Astrocyte of the cerebellum (primary cell): ENCODE measurements around the gene NUMA1.

ENCODE experiments used
- DNase-seq: peaks from one replicate; pipeline ENCODE4 v3.0.0-alpha.2; 2011; ENCODE audit warnings: low read depth
- H3K4me3 ChIP-seq: 2 replicates; pipeline ENCODE4 v1.5.1; 2011; ENCODE audit warnings: mild to moderate bottlenecking, low read depth, low read length, moderate library complexity
- CTCF ChIP-seq: IDR thresholded peaks from 2 replicates; pipeline ENCODE4 v1.5.1; 2012; ENCODE audit warnings: low read length, low read depth, moderate library complexity, mild to moderate bottlenecking; ENCODE audit errors: missing control alignments
- in situ Hi-C: cut with HindIII; loops from 2 replicates; pipeline ENCODE4 v1.10.0; 2017; ENCODE audit warnings: low sequenced_read_pairs

NUMA1 gene

GRCh38 chr11:72058416-72059034, 21.8 kb downstream of the NUMA1 start:
- no peak for DNase-seq
- no peak for TF ChIP-seq CTCF
- no peak overlapping the region for H3K4me3 ChIP-seq
- in situ Hi-C loops, result no loop called here

GRCh38 chr11:72048766-72049460, 31.4 kb downstream of the NUMA1 start:
- in situ Hi-C loops, result no loop called here
- DNase-seq, result no peak
- H3K4me3 ChIP-seq, result no peak overlapping the region
- no peak for TF ChIP-seq CTCF

- in situ Hi-C loops, result no loop called here
- no peak for DNase-seq
- TF ChIP-seq CTCF, result no peak
- H3K4me3 ChIP-seq, result no peak overlapping the region
These were observed 34.5 kb downstream of the NUMA1 start for GRCh38 chr11:72045849-72046248.

- H3K4me3 ChIP-seq, result peak overlapping the region; percentile 78
- no peak for DNase-seq
- TF ChIP-seq CTCF, result no peak
- in situ Hi-C loops, result no loop called here
These were observed 38.1 kb downstream of the NUMA1 start for GRCh38 chr11:72042064-72042745.

GRCh38 chr11:72041364-72042063, 38.8 kb downstream of the NUMA1 start:
- in situ Hi-C loops, result no loop called here
- H3K4me3 ChIP-seq, result peak overlapping the region; percentile 78
- no peak for TF ChIP-seq CTCF
- peak; percentile 49 for DNase-seq
